IMR-90 (cell line): Measurements from ENCODE around the gene LAMTOR3. TPM values are rescaled to one million over a fixed set of nuclear protein-coding genes. Genes with fewer than 3 reads are reported as not detected.

Source experiments
- ATAC-seq: fragments of 200-7000 bp; cut with Tn5 transposase; 2 replicates; pipeline ENCODE4 v1.9.1; 2020; ENCODE audit warnings: low read depth, mild to moderate bottlenecking, moderate library complexity
- BruUV-seq: library from RNA; stranded (reverse); fragments of 400-500 nt; replicated peaks from 2 replicates; lab custom pipeline; 2021; lab: Mats Ljungman, UMichigan
- CTCF ChIA-PET: fragments of 300-600 bp; formaldehyde crosslinking; extraction: SDS; loops from one replicate; lab custom pipeline; 2021; ENCODE audit warnings: antibody characterized with exemption; lab: Yijun Ruan, JAX
- POLR2A ChIA-PET: fragments of 300-600 bp; sonication (Branson Sonifier 250); formaldehyde crosslinking; loops from one replicate; lab custom pipeline; 2022; ENCODE audit warnings: antibody characterized with exemption; ENCODE audit not compliant: unreplicated experiment; lab: Charles Lee
- DNase-seq: peaks from one replicate; pipeline ENCODE4 v3.0.0; 2013
- H2AFZ ChIP-seq: replicated peaks from 2 replicates; pipeline ENCODE3; 2013; ENCODE audit warnings: low read length, mild to moderate bottlenecking; ENCODE audit not compliant: poor library complexity
- H2AK5ac ChIP-seq: 2 replicates; pipeline ENCODE4 v1.6.1; 2013; ENCODE audit warnings: low read depth, low read length, inconsistent platforms
- H2AK9ac ChIP-seq: replicated peaks from 2 replicates; pipeline ENCODE3; 2013; ENCODE audit warnings: mild to moderate bottlenecking, low read depth, low read length, moderate library complexity; ENCODE audit not compliant: poor library complexity
- H2BK120ac ChIP-seq: 2 replicates; pipeline ENCODE4 v1.6.1; 2013; ENCODE audit warnings: low read depth, low read length, inconsistent platforms
- H2BK15ac ChIP-seq: 3 replicates; pipeline ENCODE4 v1.6.1; 2013; ENCODE audit warnings: low read depth, low read length, inconsistent platforms
- H2BK20ac ChIP-seq: 2 replicates; pipeline ENCODE4 v1.6.1; 2013; ENCODE audit warnings: low read depth, mild to moderate bottlenecking, inconsistent platforms, low read length, moderate library complexity
- H2BK5ac ChIP-seq: 2 replicates; pipeline ENCODE4 v1.6.1; 2013; ENCODE audit warnings: mild to moderate bottlenecking, low read depth, low read length, inconsistent platforms; ENCODE audit not compliant: poor library complexity, severe bottlenecking
- H3K14ac ChIP-seq: replicated peaks from 2 replicates; pipeline ENCODE4 v1.6.1; 2013; ENCODE audit warnings: low read depth, low read length, inconsistent platforms
- H3K18ac ChIP-seq: 2 replicates; pipeline ENCODE4 v1.6.1; 2013; ENCODE audit warnings: low read depth, low read length, control low read depth
- H3K23ac ChIP-seq: 2 replicates; pipeline ENCODE4 v1.6.1; 2013; ENCODE audit warnings: low read depth, low read length, inconsistent platforms
- H3K27ac ChIP-seq: 2 replicates; pipeline ENCODE4 v1.5.1; 2013; ENCODE audit warnings: mild to moderate bottlenecking, control low read depth, low read length; ENCODE audit not compliant: insufficient read depth
- H3K27me3 ChIP-seq: 2 replicates; pipeline ENCODE4 v1.6.1; 2013; ENCODE audit warnings: low read length; ENCODE audit not compliant: control insufficient read depth, insufficient read depth
- H3K36me3 ChIP-seq: 2 replicates; pipeline ENCODE4 v1.6.1; 2013; ENCODE audit warnings: low read length, mixed read lengths; ENCODE audit not compliant: control insufficient read depth, insufficient read depth
- H3K4ac ChIP-seq: 2 replicates; pipeline ENCODE4 v1.6.1; 2013; ENCODE audit warnings: low read depth, low read length, inconsistent platforms
- H3K4me1 ChIP-seq: 2 replicates; pipeline ENCODE4 v1.6.1; 2013; ENCODE audit warnings: low read length, mixed read lengths; ENCODE audit not compliant: control insufficient read depth, insufficient read depth
- H3K4me2 ChIP-seq: 2 replicates; pipeline ENCODE4 v1.6.1; 2013; ENCODE audit warnings: low read depth, mild to moderate bottlenecking, control low read depth, low read length, moderate library complexity
- H3K4me3 ChIP-seq: 2 replicates; pipeline ENCODE4 v1.5.1; 2013; ENCODE audit warnings: low read depth, mild to moderate bottlenecking, control low read depth, low read length, moderate library complexity; ENCODE audit not compliant: insufficient read depth
- H3K56ac ChIP-seq: 2 replicates; pipeline ENCODE4 v1.6.1; 2013; ENCODE audit warnings: low read length, inconsistent platforms; ENCODE audit not compliant: insufficient read depth; ENCODE audit errors: extremely low read depth
- H3K79me1 ChIP-seq, 2 experiments: 2 replicates each; pipeline ENCODE4 v1.6.1; 2013; ENCODE audit warnings: low read length in 2 of 2, inconsistent platforms in 1 of 2, low read depth in 1 of 2
- H3K9ac ChIP-seq: 2 replicates; pipeline ENCODE4 v1.6.1; 2013; ENCODE audit warnings: low read depth, low read length, control low read depth
- H3K9me1 ChIP-seq: 2 replicates; pipeline ENCODE4 v1.6.1; 2013; ENCODE audit warnings: low read length, inconsistent platforms; ENCODE audit not compliant: insufficient read depth
- H3K9me3 ChIP-seq: 2 replicates; pipeline ENCODE4 v1.6.1; 2013; ENCODE audit warnings: low read length; ENCODE audit not compliant: control insufficient read depth, insufficient read depth
- H4K20me1 ChIP-seq: 2 replicates; pipeline ENCODE4 v1.6.1; 2013; ENCODE audit warnings: low read length, inconsistent platforms; ENCODE audit not compliant: insufficient read depth
- H4K5ac ChIP-seq: 2 replicates; pipeline ENCODE4 v1.6.1; 2013; ENCODE audit warnings: mild to moderate bottlenecking, low read depth, low read length, control low read depth
- H4K8ac ChIP-seq, 2 experiments: 2 replicates each; pipeline ENCODE4 v1.6.1; 2013; ENCODE audit warnings: low read depth in 2 of 2, low read length in 2 of 2, control low read depth in 1 of 2, inconsistent platforms in 1 of 2
- H4K91ac ChIP-seq: 2 replicates; pipeline ENCODE4 v1.6.1; 2013; ENCODE audit warnings: low read depth, low read length, inconsistent platforms; ENCODE audit not compliant: insufficient read depth
- CEBPB ChIP-seq: IDR thresholded peaks from 2 replicates; pipeline ENCODE4 v1.6.1; 2012; ENCODE audit warnings: low read depth, low read length, improper control_type of control experiment
- MAFK ChIP-seq: IDR thresholded peaks from 2 replicates; pipeline ENCODE4 v1.6.1; 2012; ENCODE audit warnings: low read depth, low read length, improper control_type of control experiment
- MXI1 ChIP-seq: IDR thresholded peaks from 2 replicates; pipeline ENCODE4 v1.6.1; 2012; ENCODE audit warnings: low read depth, mild to moderate bottlenecking, low read length, moderate library complexity, borderline replicate concordance
- USF2 ChIP-seq: fragments of 150-350 bp; IDR thresholded peaks from 2 replicates; pipeline ENCODE4 v1.6.1; 2017; ENCODE audit warnings: mild to moderate bottlenecking, antibody characterized with exemption, low read length, low read depth
- dilution Hi-C: fragments of 300-500 bp; cut with HindIII; formaldehyde crosslinking; loops from one replicate; pipeline ENCODE4 v1.14.3; 2018; ENCODE audit warnings: low sequenced_read_pairs; ENCODE audit not compliant: unreplicated experiment
- in situ Hi-C: fragments of 300-500 bp; cut with MboI; formaldehyde crosslinking; loops from 3 replicates; pipeline ENCODE4 v1.14.3; 2019; ENCODE audit warnings: low sequenced_read_pairs, inconsistent platforms, mixed read lengths
- intact Hi-C: fragments of 100-400 bp; cut with micrococcal nuclease; formaldehyde crosslinking; loops from 2 replicates; pipeline ENCODE4 v1.10.0; 2022
- polyA plus RNA-seq, 3 experiments: library from polyadenylated mRNA; depleted of rRNA; stranded (reverse); fragments of >200 nt; gene quantifications; 2 replicates each; pipeline ENCODE4 v1.2.3, GENCODE V29; 2012; ENCODE audit warnings: low replicate concordance in 1 of 3
- total RNA-seq: library from RNA; depleted of rRNA; stranded (reverse); fragments of >200 nt; gene quantifications from 2 replicates; pipeline ENCODE4 v1.2.3, GENCODE V29; 2012

LAMTOR3 gene
- total and polyA plus RNA-seq, 2 of the 4 experiments (the other 2 are of a cell fraction), result 28.6 to 35.7 TPM

- Histone ChIP-seq H3K56ac (no peak overlapping the region), H3K27me3 (no peaks in the 10 kb centered on the region), H3K4me3 (no peak overlapping the region), H2BK120ac (no peak overlapping the region), H3K18ac (no peak overlapping the region), H3K4ac (no peak overlapping the region), H3K9me3 (no peaks in the 10 kb centered on the region), H4K20me1 (peaks cover 4% of the 10 kb centered on the region; the same call in 1 of the 2 replicates), H4K5ac (no peak overlapping the region), H2AK5ac (no peak overlapping the region), H3K14ac (no peak overlapping the region), H3K23ac (no peak overlapping the region), H4K91ac (no peak overlapping the region), H2BK15ac (no peak overlapping the region), H3K27ac (no peak overlapping the region), H2AK9ac (no peak overlapping the region), H4K8ac (no peak overlapping the region), H2AFZ (no peak overlapping the region), H3K4me2 (no peak overlapping the region), H3K79me1 (peaks cover 0 to 19% of the 10 kb centered on the region in 2 experiments; a peak in 3 of 4 replicates), H3K9ac (no peak overlapping the region), H2BK20ac (no peak overlapping the region), H3K4me1 (no peaks in the 10 kb centered on the region), H3K9me1 (no peaks in the 10 kb centered on the region), H2BK5ac (no peak overlapping the region), H3K36me3 (peaks cover 10% of the 10 kb centered on the region)
- ChIA-PET POLR2A (no interaction called here), CTCF (interaction anchor here (1.0 kb wide), 1 partner anchor 162 kb away, joined by 3 read pairs; no protein-coding TSS in a partner anchor)
- peak; percentile 94 for TF ChIP-seq MAFK
- no peak for TF ChIP-seq MXI1
- TF ChIP-seq USF2, result no peak
- TF ChIP-seq CEBPB, result no peak
- intact Hi-C loops, result loop anchor here (1.0 to 5.0 kb wide), 2 partner anchors 73 to 324 kb away; no protein-coding TSS in a partner anchor
- dilution Hi-C loops, result no loop called here
- no TSS peak for BruUV-seq
- in situ Hi-C loops, result loop anchor here (10.0 kb wide), 1 partner anchor 321 kb away; the partner anchor contains the start of gene TRMT10A
- no peak for ATAC-seq
- no peak for DNase-seq
Measured at GRCh38 chr4:99885687-99886086, 8.5 kb downstream of the LAMTOR3 start.
